Left cardiac atrium (tissue), 4 donors: Measurements from ENCODE around the gene SOX13. TPM values are rescaled to one million over a fixed set of nuclear protein-coding genes. Genes with fewer than 3 reads are reported as not detected.

ENCODE experiments used
- ATAC-seq, 2 donors: fragments of 200-7000 bp; cut with Tn5 transposase; one replicate each; pipeline ENCODE4 v1.9.1; 2020; ENCODE audit warnings: mild to moderate bottlenecking in 2 of 2, moderate library complexity in 2 of 2
- DNase-seq: peaks from one replicate; pipeline ENCODE4 v3.0.0-alpha.2; 2020
- intact Hi-C, 2 donors: fragments of 100-400 bp; cut with DNase I; formaldehyde crosslinking; loops; one replicate each; pipeline versions ENCODE4 v1.14.1 to v1.15.1; 2022 to 2023
- total RNA-seq, 2 donors: library from RNA; stranded (reverse); fragmentation: NEBNext Ultra II Directional; extraction: Animal tissue kit (Norgen Biotek cat#: 25700); gene quantifications; one replicate each; pipeline ENCODE4 v1.2.1, GENCODE V29; 2021
- donor health status: DM: no; HTN: yes; CAD: no.
- donor health status: DM: no; HTN: yes; CAD: no; lungs with severe emphysema.
- donor health status: DM: yes; HTN: yes; CAD: no.
- donor health status: Dilated cardiomyopathy.

The SOX13 gene
- total RNA-seq, 2 donors from 2014 or later: 14.0 to 14.4 TPM

- no peak for DNase-seq
- intact Hi-C loops: no loop called here
- ATAC-seq: no peak
Measured at GRCh38 chr1:204143276-204144041, 70.5 kb downstream of the SOX13 start.

GRCh38 chr1:204145033-204145504, 72.2 kb downstream of the SOX13 start:
- ATAC-seq (peak in 1 of 2 donors; percentile 59), DNase-seq (no peak)
- intact Hi-C loops: no loop called here

- no peak for ATAC-seq
- peak; percentile 1 for DNase-seq
- intact Hi-C loops: no loop called here
Measured at GRCh38 chr1:204146309-204146708, 73.4 kb downstream of the SOX13 start.

GRCh38 chr1:204146965-204147364, 74.0 kb downstream of the SOX13 start:
- ATAC-seq: no peak
- intact Hi-C loops: no loop called here
- DNase-seq: no peak

GRCh38 chr1:204147406-204148383, 74.8 kb downstream of the SOX13 start:
- no peak for ATAC-seq
- intact Hi-C loops: no loop called here
- DNase-seq: peak; percentile 5

- intact Hi-C loops: no loop called here
- ATAC-seq (no peak), DNase-seq (no peak)
Measured at GRCh38 chr1:204149107-204149506, 76.2 kb downstream of the SOX13 start.

- intact Hi-C loops: no loop called here
- ATAC-seq (peak in 1 of 2 donors; percentile 24), DNase-seq (no peak)
Measured at GRCh38 chr1:204149635-204150565, 77.0 kb downstream of the SOX13 start.

GRCh38 chr1:204150702-204151551, 78.0 kb downstream of the SOX13 start:
- DNase-seq: peak; percentile 41
- intact Hi-C loops: no loop called here
- ATAC-seq: peak; percentile 25 to 33

- DNase-seq: peak; percentile 71
- peak; percentile 66 to 69 for ATAC-seq
- intact Hi-C loops: no loop called here
Measured at GRCh38 chr1:204151552-204152309, 78.8 kb downstream of the SOX13 start, which contains the start of gene ETNK2. TSS of gene ETNK2 (minus strand) at chr1:204152044. CDS start at chr1:204151852, 192 bp downstream.

- ATAC-seq (peak; percentile 12 to 25), DNase-seq (peak; percentile 39)
- intact Hi-C loops: no loop called here
Measured at GRCh38 chr1:204152310-204153044, 79.6 kb downstream of the SOX13 start.

- DNase-seq (no peak), ATAC-seq (no peak)
- intact Hi-C loops: no loop called here
Measured at GRCh38 chr1:204153667-204154066, 80.8 kb downstream of the SOX13 start.

GRCh38 chr1:204154568-204155255, 81.8 kb downstream of the SOX13 start:
- no peak for ATAC-seq
- intact Hi-C loops: no loop called here
- DNase-seq: no peak

GRCh38 chr1:204155881-204156280, 83.0 kb downstream of the SOX13 start:
- no peak for ATAC-seq
- intact Hi-C loops: no loop called here
- DNase-seq: peak; percentile 2

GRCh38 chr1:204157962-204158361, 85.0 kb downstream of the SOX13 start:
- DNase-seq (no peak), ATAC-seq (no peak)
- intact Hi-C loops: no loop called here

GRCh38 chr1:204161609-204162493, 88.9 kb downstream of the SOX13 start:
- ATAC-seq (no peak), DNase-seq (no peak)
- intact Hi-C loops: loop anchor here (2.0 to 5.0 kb wide), 4 partner anchors 45 to 201 kb away; no protein-coding TSS in a partner anchor
